ACC112 (cell line): ENCODE data around the gene VPS11.

Experiments used
- H2AFZ ChIP-seq: fragments of 200-600 bp; sonication (generic); one replicate; pipeline ENCODE4 v1.6.0; 2017; ENCODE audit warnings: antibody characterized with exemption, low read length; ENCODE audit not compliant: unreplicated experiment
- H3K27ac ChIP-seq: fragments of 200-600 bp; sonication (generic); 2 replicates; pipeline ENCODE4 v1.5.1; 2014; ENCODE audit warnings: low read depth, mild to moderate bottlenecking, antibody characterized with exemption, low read length, moderate library complexity
- H3K27me3 ChIP-seq: fragments of 200-600 bp; sonication (generic); 2 replicates; pipeline ENCODE4 v1.6.1; 2014; ENCODE audit warnings: mild to moderate bottlenecking, antibody characterized with exemption, low read length, moderate library complexity, mixed read lengths; ENCODE audit not compliant: insufficient read depth
- H3K36me3 ChIP-seq: fragments of 200-600 bp; sonication (generic); 2 replicates; pipeline ENCODE4 v1.6.1; 2016; ENCODE audit warnings: mild to moderate bottlenecking, antibody characterized with exemption, low read length, moderate library complexity, mixed read lengths; ENCODE audit not compliant: insufficient read depth
- H3K4me1 ChIP-seq: fragments of 200-600 bp; sonication (generic); one replicate; pipeline ENCODE4 v1.6.1; 2016; ENCODE audit warnings: low read length, mixed read lengths; ENCODE audit not compliant: insufficient read depth, unreplicated experiment, control insufficient read depth
- H3K4me3 ChIP-seq: fragments of 200-600 bp; sonication (generic); 2 replicates; pipeline ENCODE4 v1.5.1; 2014; ENCODE audit warnings: mild to moderate bottlenecking, low read depth, low read length
- H3K79me2 ChIP-seq: fragments of 200-600 bp; sonication (generic); one replicate; pipeline ENCODE4 v1.6.0; 2016; ENCODE audit warnings: low read length; ENCODE audit not compliant: control insufficient read depth, unreplicated experiment, insufficient read depth

VPS11 gene

GRCh38 chr11:119111361-119111925, 43.8 kb downstream of the VPS11 start:
- Histone ChIP-seq H3K79me2 (peaks cover 24% of the 10 kb centered on the region), H3K4me1 (peaks cover 19% of the 10 kb centered on the region), H2AFZ (no peak overlapping the region), H3K27me3 (no peaks in the 10 kb centered on the region), H3K27ac (no peak overlapping the region), H3K36me3 (no peaks in the 10 kb centered on the region), H3K4me3 (no peak overlapping the region)

DNA sequence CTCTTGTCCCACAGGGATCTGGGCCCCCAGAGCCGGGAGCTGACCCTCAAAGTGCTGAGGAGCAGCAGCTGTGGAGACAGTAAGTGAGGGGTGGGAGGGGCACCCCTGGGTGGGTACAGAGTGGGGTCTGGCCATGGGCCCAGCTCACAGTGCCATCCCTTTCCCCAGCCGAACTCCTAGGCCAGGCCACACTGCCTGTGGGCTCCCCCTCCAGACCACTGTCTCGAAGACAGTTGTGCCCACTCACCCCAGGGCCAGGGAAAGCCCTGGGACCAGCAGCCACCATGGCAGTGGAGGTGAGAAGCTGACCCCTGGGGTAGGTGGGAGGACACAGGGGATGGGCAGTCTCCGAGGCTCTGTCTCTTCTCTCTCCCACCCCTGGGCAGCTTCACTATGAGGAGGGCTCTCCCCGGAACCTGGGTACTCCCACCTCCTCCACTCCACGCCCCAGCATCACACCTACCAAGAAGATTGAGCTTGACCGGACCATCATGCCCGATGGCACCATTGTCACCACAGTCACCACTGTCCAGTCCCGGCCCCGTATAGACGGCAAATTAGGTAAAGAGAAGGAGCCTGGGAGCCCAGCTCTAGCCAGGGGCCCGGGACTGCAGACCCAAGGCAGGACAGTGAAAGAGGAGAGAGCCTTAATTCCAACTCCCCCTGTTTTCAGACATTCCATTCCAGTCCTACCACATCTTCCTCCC, 44.8 kb downstream of the VPS11 start:
- Histone ChIP-seq H3K4me3 (no peak overlapping the region), H3K79me2 (peaks cover 22% of the 10 kb centered on the region), H3K4me1 (peaks cover 14% of the 10 kb centered on the region), H2AFZ (no peak overlapping the region), H3K36me3 (no peaks in the 10 kb centered on the region), H3K27ac (no peak overlapping the region), H3K27me3 (no peaks in the 10 kb centered on the region)

DNA sequence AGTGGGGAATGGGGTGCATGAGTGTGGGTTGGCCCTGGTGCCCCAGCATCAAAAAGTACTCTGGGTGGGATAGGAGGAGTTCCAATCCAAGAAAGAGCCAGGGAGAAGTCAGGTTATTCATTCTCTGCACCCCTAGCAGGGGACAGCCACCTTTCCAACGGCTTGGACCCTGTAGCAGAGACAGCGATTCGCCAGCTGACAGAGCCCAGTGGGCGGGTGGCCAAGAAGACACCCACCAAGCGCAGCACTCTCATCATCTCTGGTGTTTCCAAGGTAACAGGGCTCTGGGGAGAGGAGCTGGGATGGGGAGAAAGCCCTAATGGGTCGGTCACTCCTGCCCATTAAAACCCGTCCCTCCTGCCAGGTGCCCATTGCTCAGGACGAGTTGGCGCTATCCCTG, 46.1 kb downstream of the VPS11 start:
- peaks cover 7% of the 10 kb centered on the region for H3K4me1 ChIP-seq
- H3K36me3 ChIP-seq: no peaks in the 10 kb centered on the region
- H3K27me3 ChIP-seq: no peaks in the 10 kb centered on the region
- H3K27ac ChIP-seq: no peak overlapping the region
- H3K4me3 ChIP-seq: no peak overlapping the region
- H2AFZ ChIP-seq: no peak overlapping the region
- H3K79me2 ChIP-seq: peaks cover 11% of the 10 kb centered on the region

- H3K36me3 ChIP-seq: no peaks in the 10 kb centered on the region
- H3K4me3 ChIP-seq: no peak overlapping the region
- peaks cover 4% of the 10 kb centered on the region for H3K4me1 ChIP-seq
- no peak overlapping the region for H2AFZ ChIP-seq
- peaks cover 6% of the 10 kb centered on the region for H3K79me2 ChIP-seq
- no peak overlapping the region for H3K27ac ChIP-seq
- no peaks in the 10 kb centered on the region for H3K27me3 ChIP-seq
Measured at GRCh38 chr11:119114351-119114750, 46.7 kb downstream of the VPS11 start.

DNA sequence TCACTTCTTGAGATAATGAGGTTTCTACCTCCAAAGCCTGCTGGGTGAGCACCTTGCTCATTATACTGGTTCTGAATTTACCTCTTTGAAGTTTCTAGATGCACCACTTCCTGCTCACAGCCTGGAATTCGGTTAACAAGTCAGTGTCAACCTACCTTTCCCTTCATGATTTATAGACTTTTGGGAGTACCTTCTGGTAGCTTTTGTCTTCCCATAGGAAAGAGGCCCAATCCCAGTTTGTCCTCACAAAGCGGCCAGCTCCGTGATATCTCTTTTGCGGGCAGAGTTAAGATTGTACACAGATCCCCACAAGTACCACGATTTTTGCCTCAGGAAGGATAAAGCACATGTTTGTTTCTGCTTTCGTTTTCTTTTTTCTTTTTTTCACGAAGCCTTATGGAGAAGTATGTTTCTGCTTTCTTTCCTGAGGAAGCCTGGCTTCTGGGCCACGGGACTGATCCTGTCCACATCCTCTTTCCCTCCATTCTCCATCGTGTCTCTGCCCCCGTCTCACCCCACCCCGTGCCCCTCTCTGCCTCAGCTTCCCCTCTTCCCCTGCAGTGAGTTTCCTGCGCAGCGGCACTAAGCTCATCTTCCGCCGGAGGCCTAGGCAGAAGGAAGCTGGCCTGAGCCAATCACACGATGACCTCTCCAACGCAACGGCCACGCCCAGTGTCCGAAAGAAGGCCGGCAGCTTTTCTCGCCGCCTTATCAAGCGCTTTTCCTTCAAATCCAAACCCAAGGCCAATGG, 48.0 kb downstream of the VPS11 start:
- no peaks in the 10 kb centered on the region for H3K27me3 ChIP-seq
- H3K4me1 ChIP-seq: peaks cover 8% of the 10 kb centered on the region
- H3K27ac ChIP-seq: no peak overlapping the region
- no peak overlapping the region for H3K4me3 ChIP-seq
- H2AFZ ChIP-seq: no peak overlapping the region
- no peaks in the 10 kb centered on the region for H3K36me3 ChIP-seq
- no peaks in the 10 kb centered on the region for H3K79me2 ChIP-seq

- H2AFZ ChIP-seq: no peak overlapping the region
- no peak overlapping the region for H3K27ac ChIP-seq
- H3K4me1 ChIP-seq: peaks cover 8% of the 10 kb centered on the region
- H3K4me3 ChIP-seq: no peak overlapping the region
- H3K27me3 ChIP-seq: no peaks in the 10 kb centered on the region
- no peaks in the 10 kb centered on the region for H3K79me2 ChIP-seq
- H3K36me3 ChIP-seq: no peaks in the 10 kb centered on the region
Measured at GRCh38 chr11:119116235-119116594, 48.6 kb downstream of the VPS11 start.

GRCh38 chr11:119116601-119117000, 49.0 kb downstream of the VPS11 start:
- no peaks in the 10 kb centered on the region for H3K36me3 ChIP-seq
- peaks cover 8% of the 10 kb centered on the region for H3K4me1 ChIP-seq
- no peak overlapping the region for H3K27ac ChIP-seq
- H3K79me2 ChIP-seq: peaks cover 2% of the 10 kb centered on the region
- H2AFZ ChIP-seq: no peak overlapping the region
- no peak overlapping the region for H3K4me3 ChIP-seq
- no peaks in the 10 kb centered on the region for H3K27me3 ChIP-seq

DNA sequence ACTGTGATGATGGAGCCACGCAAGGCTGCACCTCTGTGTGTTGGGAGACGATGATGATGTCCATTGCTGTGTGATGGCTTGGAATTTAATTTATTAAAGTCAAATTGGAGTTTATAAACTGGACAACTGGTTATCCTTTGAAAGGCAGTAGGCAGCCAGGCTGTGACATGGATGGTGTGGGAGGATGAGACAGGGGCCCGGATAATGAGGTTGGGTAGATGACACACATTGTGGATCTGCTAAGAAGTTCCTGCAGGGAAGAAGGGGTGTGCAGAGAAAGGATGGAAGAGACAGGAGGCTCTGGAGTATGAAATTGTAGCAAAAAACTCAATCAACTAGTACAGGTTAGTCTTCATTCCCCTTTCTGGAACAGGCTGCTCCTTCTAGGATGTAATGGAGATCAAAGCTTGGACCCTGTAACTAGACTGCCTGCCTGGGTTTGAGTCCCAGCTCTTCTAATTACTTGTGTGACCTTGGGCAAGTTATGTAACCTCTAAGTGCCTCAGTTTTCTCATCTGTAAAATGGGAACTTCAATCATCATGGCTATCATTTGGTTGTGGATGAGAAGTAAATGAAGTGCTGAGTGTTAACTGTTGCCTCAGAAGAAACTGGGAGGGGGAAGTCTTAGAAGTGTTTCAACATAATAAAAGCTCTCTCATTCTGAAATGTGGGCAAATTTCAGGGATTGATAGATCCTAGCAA, 49.5 kb downstream of the VPS11 start:
- Histone ChIP-seq H3K36me3 (no peaks in the 10 kb centered on the region), H3K27ac (no peak overlapping the region), H3K4me1 (peaks cover 8% of the 10 kb centered on the region), H3K4me3 (no peak overlapping the region), H3K27me3 (no peaks in the 10 kb centered on the region), H3K79me2 (peaks cover 7% of the 10 kb centered on the region), H2AFZ (no peak overlapping the region)

GRCh38 chr11:119118227-119118626, 50.6 kb downstream of the VPS11 start:
- Histone ChIP-seq H3K4me1 (peaks cover 9% of the 10 kb centered on the region), H3K27me3 (no peaks in the 10 kb centered on the region), H3K4me3 (no peak overlapping the region), H2AFZ (no peak overlapping the region), H3K36me3 (no peaks in the 10 kb centered on the region), H3K79me2 (peaks cover 16% of the 10 kb centered on the region), H3K27ac (no peak overlapping the region)

GRCh38 chr11:119118946-119119345, 51.3 kb downstream of the VPS11 start:
- H3K4me1 ChIP-seq: peaks cover 9% of the 10 kb centered on the region
- H3K36me3 ChIP-seq: no peaks in the 10 kb centered on the region
- no peak overlapping the region for H3K27ac ChIP-seq

More at GRCh38 chr11:119118946-119119345, 51.3 kb downstream of the VPS11 start:
- Histone ChIP-seq H3K4me3 (no peak overlapping the region), H3K27me3 (no peaks in the 10 kb centered on the region), H2AFZ (no peak overlapping the region), H3K79me2 (peaks cover 19% of the 10 kb centered on the region)
